Activated T-cell treated with anti-CD3 and anti-CD28 coated beads, Interleukin-2, amount 50 U/mL, for 72 hours (primary cell): Measurements from ENCODE around the gene CHRNG. TPM values are rescaled to one million over a fixed set of nuclear protein-coding genes. Genes with fewer than 3 reads are reported as not detected.

Source experiments
- ATAC-seq, 2 donors: fragments of 150-1000 bp; cut with Tn5 transposase; replicated peaks in 1 of 2; 2 replicates each; pipeline ENCODE4 v1.10.0; 2021; ENCODE audit warnings: moderate library complexity in 2 of 2, mild to moderate bottlenecking in 1 of 2
- DNase-seq, 2 donors: peaks; one replicate each; pipeline ENCODE4 v3.0.0; 2021 to 2022; ENCODE audit warnings: mixed read lengths in 1 of 2
- H3K27ac Mint-ChIP-seq: one replicate; pipeline ENCODE4 v1.8.0; 2022; ENCODE audit warnings: mild to moderate bottlenecking, moderate library complexity, mixed read lengths
- H3K27me3 Mint-ChIP-seq: one replicate; pipeline ENCODE4 v1.8.0; 2022; ENCODE audit warnings: low read depth, mixed read lengths
- H3K36me3 Mint-ChIP-seq, 2 donors: one replicate each; pipeline ENCODE4 v1.8.0; 2022; ENCODE audit warnings: mixed read lengths in 2 of 2, mild to moderate bottlenecking in 1 of 2; ENCODE audit not compliant: insufficient read depth in 2 of 2
- H3K4me1 Mint-ChIP-seq: one replicate; pipeline ENCODE4 v1.8.0; 2022; ENCODE audit warnings: low read depth, mixed read lengths
- H3K4me3 Mint-ChIP-seq, 2 donors: one replicate each; pipeline ENCODE4 v1.8.0; 2022; ENCODE audit warnings: mild to moderate bottlenecking in 2 of 2, mixed read lengths in 2 of 2, moderate library complexity in 2 of 2
- H3K9me3 Mint-ChIP-seq, 2 donors: one replicate each; pipeline ENCODE4 v1.8.0; 2022; ENCODE audit warnings: mixed read lengths in 2 of 2
- total RNA-seq, 2 donors: library from RNA; stranded (reverse); gene quantifications; one replicate each; pipeline ENCODE4 v1.2.3, GENCODE V29; 2022

CHRNG gene
- total RNA-seq, 2 donors from 2014 or later: not detected

DNA sequence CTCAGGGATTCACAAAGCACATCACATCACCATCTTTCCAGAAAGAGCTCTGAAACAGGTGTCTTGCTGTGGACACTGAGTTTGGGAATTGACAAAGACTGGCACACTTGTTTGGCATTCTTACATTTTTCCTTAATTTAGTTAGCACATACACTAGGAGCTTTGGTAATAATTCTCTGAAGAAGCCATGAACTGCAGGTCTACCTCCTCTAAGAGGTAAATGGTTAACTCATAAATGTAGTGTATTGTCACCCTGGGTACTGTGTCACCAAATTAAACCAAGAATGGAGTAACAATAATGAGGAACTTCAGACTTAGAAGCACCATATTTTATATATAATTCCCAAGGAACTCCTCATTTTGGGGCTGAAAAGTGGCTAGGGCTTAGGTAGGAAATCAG lies 33.5 kb downstream of the CHRNG start:
- DNase-seq (no peak), ATAC-seq (no peak)
- no peaks in the 10 kb centered on the region for H3K9me3 Mint-ChIP-seq
- H3K4me3 Mint-ChIP-seq: no peak overlapping the region
- peaks cover under 1 to 13% of the 10 kb centered on the region in 2 donors for H3K36me3 Mint-ChIP-seq
- no peak overlapping the region for H3K27ac Mint-ChIP-seq
- H3K4me1 Mint-ChIP-seq: no peaks in the 10 kb centered on the region
- no peaks in the 10 kb centered on the region for H3K27me3 Mint-ChIP-seq

- DNase-seq: no peak
- peaks cover 0 to 7% of the 10 kb centered on the region in 2 donors for H3K36me3 Mint-ChIP-seq
- H3K9me3 Mint-ChIP-seq: no peaks in the 10 kb centered on the region
- no peaks in the 10 kb centered on the region for H3K27me3 Mint-ChIP-seq
- H3K27ac Mint-ChIP-seq: no peak overlapping the region
- H3K4me1 Mint-ChIP-seq: no peaks in the 10 kb centered on the region
- H3K4me3 Mint-ChIP-seq: no peak overlapping the region
- ATAC-seq: no peak
These were observed 34.4 kb downstream of the CHRNG start for GRCh38 chr2:232573771-232574435.

DNA sequence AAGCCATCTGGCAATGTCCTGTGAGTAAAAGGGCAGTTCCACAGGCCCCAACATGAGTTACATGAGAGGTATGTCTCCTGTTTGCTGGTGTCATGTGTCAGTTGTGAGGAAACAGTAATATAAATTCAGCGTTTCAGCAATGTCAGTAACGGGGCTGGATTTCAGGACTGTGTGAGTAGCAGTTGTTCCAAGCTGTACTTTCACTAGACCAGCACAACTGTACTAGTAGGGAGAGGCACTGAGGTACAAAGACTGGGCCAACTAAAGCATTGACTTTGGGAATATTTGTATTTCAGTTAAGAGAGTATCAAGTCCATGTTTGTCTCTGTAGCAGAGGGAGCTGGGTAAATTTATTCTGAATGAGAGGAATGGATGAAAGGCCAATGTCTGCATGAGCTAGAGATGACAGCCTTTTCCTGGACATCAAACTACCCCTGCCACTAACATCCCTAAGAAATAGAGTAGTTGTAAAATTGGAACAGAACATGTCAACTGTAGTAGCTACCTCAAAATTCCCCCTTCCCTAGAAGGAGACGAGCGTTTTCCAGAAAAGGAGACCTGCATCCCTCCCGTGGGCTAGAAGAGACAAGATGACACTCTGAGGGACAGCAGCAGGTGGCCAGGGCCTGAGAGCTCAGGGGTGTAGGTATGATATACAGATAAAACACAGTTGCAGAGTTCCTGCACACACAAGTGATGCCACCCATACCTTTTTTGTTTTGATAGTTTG lies 35.3 kb downstream of the CHRNG start:
- no peak for DNase-seq

GRCh38 chr2:232575404-232575746 lies 35.9 kb downstream of the CHRNG start:
- no peaks in the 10 kb centered on the region for H3K36me3 Mint-ChIP-seq
- ATAC-seq (no peak), DNase-seq (no peak)
- H3K9me3 Mint-ChIP-seq: no peaks in the 10 kb centered on the region
- H3K4me3 Mint-ChIP-seq: no peak overlapping the region
- no peak overlapping the region for H3K27ac Mint-ChIP-seq
- H3K27me3 Mint-ChIP-seq: no peaks in the 10 kb centered on the region
- H3K4me1 Mint-ChIP-seq: peaks cover 4% of the 10 kb centered on the region

More for the DNA sequence above, 35.3 kb downstream of the CHRNG start:
- Mint-ChIP-seq H3K4me1 (no peaks in the 10 kb centered on the region), H3K36me3 (peaks cover 0 to 3% of the 10 kb centered on the region in 2 donors), H3K4me3 (no peak overlapping the region), H3K9me3 (no peaks in the 10 kb centered on the region), H3K27me3 (no peaks in the 10 kb centered on the region), H3K27ac (no peak overlapping the region)
- ATAC-seq: no peak

DNA sequence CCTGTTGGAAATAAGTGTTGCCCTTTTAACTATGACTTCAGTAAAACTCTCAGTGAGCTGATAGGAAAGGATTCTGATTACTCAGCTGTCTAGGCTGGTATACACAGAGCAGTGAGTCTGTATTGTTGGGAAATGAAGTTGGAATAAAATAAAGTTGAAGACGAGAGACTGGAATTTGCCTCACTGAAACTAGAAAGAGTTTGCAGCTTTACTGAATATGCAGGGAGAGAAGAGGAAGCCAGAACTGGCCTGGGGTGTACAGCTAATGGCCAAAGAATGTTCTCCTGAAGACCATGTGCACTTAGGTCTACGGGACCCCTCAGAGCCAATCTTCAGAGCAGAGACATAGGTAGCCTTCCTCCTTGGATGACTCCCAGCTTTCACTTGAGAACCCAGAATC lies 37.5 kb downstream of the CHRNG start:
- no peaks in the 10 kb centered on the region for H3K27me3 Mint-ChIP-seq
- peaks cover 7% of the 10 kb centered on the region for H3K4me1 Mint-ChIP-seq
- no peak for ATAC-seq
- peaks cover 3 to 4% of the 10 kb centered on the region in 2 donors for H3K36me3 Mint-ChIP-seq
- no peaks in the 10 kb centered on the region for H3K9me3 Mint-ChIP-seq
- no peak overlapping the region for H3K27ac Mint-ChIP-seq
- DNase-seq: no peak
- H3K4me3 Mint-ChIP-seq: no peak overlapping the region

- no peak for DNase-seq
- no peak overlapping the region for H3K4me3 Mint-ChIP-seq
- peaks cover 7% of the 10 kb centered on the region for H3K4me1 Mint-ChIP-seq
- no peaks in the 10 kb centered on the region for H3K27me3 Mint-ChIP-seq
- no peaks in the 10 kb centered on the region for H3K9me3 Mint-ChIP-seq
- no peak for ATAC-seq
- H3K27ac Mint-ChIP-seq: no peak overlapping the region
- H3K36me3 Mint-ChIP-seq: peaks cover 3 to 6% of the 10 kb centered on the region in 2 donors
These were observed 38.3 kb downstream of the CHRNG start for GRCh38 chr2:232577841-232578240.

DNA sequence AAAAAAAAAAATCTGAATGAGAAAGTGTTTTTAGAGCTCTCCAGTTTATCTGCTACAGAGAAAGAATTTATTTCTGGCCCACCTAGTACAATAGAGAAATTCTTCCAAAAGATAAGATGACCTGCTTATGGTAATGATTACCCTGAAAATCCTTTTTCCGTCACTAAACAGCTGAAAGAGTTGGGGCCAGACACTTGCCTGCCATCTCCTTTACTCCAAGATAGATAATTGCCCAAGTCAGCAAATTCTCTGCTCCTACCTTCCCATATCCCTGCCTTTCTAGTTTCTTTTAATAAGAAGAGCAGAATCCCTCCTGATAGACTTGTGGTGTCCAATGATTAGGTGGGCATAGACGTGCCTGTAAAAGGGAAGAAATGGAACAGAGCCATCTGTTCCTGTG lies 39.1 kb downstream of the CHRNG start:
- Mint-ChIP-seq H3K4me3 (no peak overlapping the region), H3K4me1 (peaks cover 7% of the 10 kb centered on the region), H3K27me3 (no peaks in the 10 kb centered on the region), H3K9me3 (no peaks in the 10 kb centered on the region), H3K27ac (no peak overlapping the region), H3K36me3 (peaks cover 3 to 8% of the 10 kb centered on the region in 2 donors)
- ATAC-seq (no peak), DNase-seq (no peak)

DNA sequence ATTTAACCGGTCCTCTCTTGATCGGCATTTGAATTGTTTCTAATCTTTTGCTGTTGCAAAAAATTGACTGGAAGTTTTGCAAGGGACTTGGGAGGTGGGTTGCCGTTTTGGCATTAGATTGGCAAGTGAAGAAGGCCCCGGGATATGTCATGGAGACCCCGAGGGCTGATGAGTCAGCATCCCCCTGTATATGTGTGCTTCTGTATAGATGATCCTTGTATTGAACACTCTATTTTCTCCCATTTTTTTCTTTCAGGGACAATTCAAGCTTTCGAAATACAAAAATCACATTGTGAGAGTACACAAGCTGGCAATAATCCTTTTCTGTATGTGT lies 41.1 kb downstream of the CHRNG start:
- DNase-seq (no peak), ATAC-seq (no peak)
- peaks cover 7% of the 10 kb centered on the region for H3K4me1 Mint-ChIP-seq
- no peak overlapping the region for H3K27ac Mint-ChIP-seq
- peaks cover 3 to 8% of the 10 kb centered on the region in 2 donors for H3K36me3 Mint-ChIP-seq
- no peak overlapping the region for H3K4me3 Mint-ChIP-seq
- no peaks in the 10 kb centered on the region for H3K9me3 Mint-ChIP-seq
- H3K27me3 Mint-ChIP-seq: no peaks in the 10 kb centered on the region

- DNase-seq: no peak
- Mint-ChIP-seq H3K4me3 (no peak overlapping the region), H3K27me3 (no peaks in the 10 kb centered on the region), H3K9me3 (no peaks in the 10 kb centered on the region), H3K4me1 (peaks cover 7% of the 10 kb centered on the region), H3K27ac (peak overlapping the region; percentile 31), H3K36me3 (peaks cover 3 to 8% of the 10 kb centered on the region in 2 donors)
- no peak for ATAC-seq
These were observed 42.2 kb downstream of the CHRNG start for GRCh38 chr2:232581725-232582124.

GRCh38 chr2:232584238-232584637 lies 44.7 kb downstream of the CHRNG start:
- no peak for ATAC-seq
- Mint-ChIP-seq H3K36me3 (peaks cover 3 to 8% of the 10 kb centered on the region in 2 donors), H3K27me3 (no peaks in the 10 kb centered on the region), H3K9me3 (no peaks in the 10 kb centered on the region), H3K4me3 (no peak overlapping the region), H3K4me1 (peaks cover 7% of the 10 kb centered on the region), H3K27ac (no peak overlapping the region)
- no peak for DNase-seq

DNA sequence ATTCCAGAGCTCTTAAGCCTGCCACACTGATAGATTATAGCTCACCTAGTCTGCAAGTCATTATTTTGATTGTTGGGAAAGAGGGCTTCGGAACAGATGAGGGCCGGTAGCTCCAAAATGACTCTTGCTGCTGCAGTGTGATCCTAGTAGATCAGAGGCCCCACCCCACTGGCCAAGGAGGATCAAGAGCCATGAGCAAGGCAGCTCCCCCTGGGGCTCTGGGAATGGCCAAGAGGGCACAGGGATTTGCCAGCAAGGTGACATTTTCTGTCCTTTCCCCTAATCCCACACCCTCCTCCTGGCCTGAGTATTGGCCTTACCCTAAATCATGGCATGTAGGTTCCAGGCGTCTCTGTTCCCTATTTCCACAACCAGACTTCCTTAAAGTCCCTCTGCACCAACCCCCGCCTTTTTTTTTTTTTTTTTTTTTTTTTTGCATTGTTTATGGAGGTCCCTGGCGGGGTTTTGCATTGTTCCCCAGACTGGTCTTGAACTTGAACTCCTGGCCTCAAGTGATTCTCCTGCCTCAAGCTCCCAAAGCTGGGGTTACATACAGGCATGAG lies 47.5 kb downstream of the CHRNG start:
- DNase-seq: no peak
- Mint-ChIP-seq H3K9me3 (no peaks in the 10 kb centered on the region), H3K27ac (no peak overlapping the region), H3K36me3 (peaks cover 0 to 4% of the 10 kb centered on the region in 2 donors), H3K4me3 (no peak overlapping the region), H3K27me3 (no peaks in the 10 kb centered on the region), H3K4me1 (no peaks in the 10 kb centered on the region)
- no peak for ATAC-seq

DNA sequence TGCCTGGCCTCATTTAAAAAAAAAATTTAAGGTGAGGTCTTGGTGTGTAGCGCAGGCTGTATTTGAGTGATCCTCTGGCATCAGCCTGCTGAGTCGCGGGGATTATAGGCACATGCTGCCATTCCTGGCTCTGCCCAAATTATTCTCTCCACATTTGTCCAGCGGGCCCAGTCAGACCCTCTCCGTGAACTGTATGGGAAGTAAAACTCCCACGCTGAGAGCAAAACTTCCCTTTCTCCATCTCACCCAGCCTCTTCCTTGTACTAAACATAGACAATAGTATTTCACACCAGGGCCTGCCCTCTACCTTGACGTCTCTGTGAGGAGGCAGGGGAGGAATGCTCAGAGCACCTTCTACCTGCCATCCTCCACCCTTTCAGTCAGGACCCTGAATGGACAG lies 48.0 kb downstream of the CHRNG start:
- H3K36me3 Mint-ChIP-seq: peaks cover 0 to 4% of the 10 kb centered on the region in 2 donors
- no peaks in the 10 kb centered on the region for H3K9me3 Mint-ChIP-seq
- peaks cover under 1% of the 10 kb centered on the region for H3K4me1 Mint-ChIP-seq
- no peak overlapping the region for H3K4me3 Mint-ChIP-seq
- no peak overlapping the region for H3K27ac Mint-ChIP-seq
- no peak for ATAC-seq
- DNase-seq: no peak
- no peaks in the 10 kb centered on the region for H3K27me3 Mint-ChIP-seq

DNA sequence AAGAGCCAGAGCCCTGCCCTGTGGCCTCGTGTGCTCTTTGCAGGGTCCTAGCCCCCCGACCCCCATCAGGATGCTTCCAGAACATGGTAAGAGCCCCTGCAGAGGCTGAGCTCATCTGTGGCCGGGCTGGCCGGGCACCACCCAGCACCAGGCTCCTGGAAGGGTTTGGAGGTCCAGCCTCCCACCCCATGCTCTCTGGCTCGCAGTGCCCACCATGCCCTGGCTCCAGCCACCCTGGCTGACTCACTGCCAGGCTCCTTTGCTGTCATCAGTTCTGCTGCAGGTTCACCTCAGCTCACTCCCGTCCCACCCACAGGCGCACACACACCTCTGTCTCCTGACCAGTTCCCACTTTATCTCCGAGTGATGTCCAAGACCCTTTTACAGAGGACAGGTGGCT lies 48.5 kb downstream of the CHRNG start:
- Mint-ChIP-seq H3K9me3 (no peaks in the 10 kb centered on the region), H3K4me1 (peaks cover 6% of the 10 kb centered on the region), H3K27me3 (no peaks in the 10 kb centered on the region), H3K4me3 (no peak overlapping the region), H3K27ac (no peak overlapping the region), H3K36me3 (no peaks in the 10 kb centered on the region)
- DNase-seq (no peak), ATAC-seq (no peak)
